Activated CD4-positive, alpha-beta T cell treated with anti-CD3 and anti-CD28 coated beads, Interleukin-2, amount 10 ng/mL, durations not matched to agents 7 days and 5 days (primary cell): ENCODE results near the gene POLQ. TPM values are rescaled to one million over a fixed set of nuclear protein-coding genes. Genes with fewer than 3 reads are reported as not detected.
A peak's percentile ranks its signal among the peaks of the same experiment; 100 is the strongest.
"Not testable (repeated sequence)": the region's sequence is repeated elsewhere in the genome, so short reads cannot be mapped to it uniquely, and the experiment has no call there.

Experiments used
- CTCF ChIA-PET: fragments of 350-600 bp; sonication (Branson Sonifier 250); formaldehyde crosslinking; loops from one replicate; lab custom pipeline; 2021; ENCODE audit warnings: antibody characterized with exemption; lab: Charles Lee
- POLR2A ChIA-PET: fragments of 350-600 bp; sonication (Branson Sonifier 250); formaldehyde crosslinking; loops from one replicate; lab custom pipeline; 2021; ENCODE audit warnings: antibody characterized with exemption; lab: Charles Lee
- DNase-seq: peaks from one replicate; pipeline ENCODE4 v3.0.0-alpha.2; 2020
- H3K27ac Mint-ChIP-seq: one replicate; pipeline ENCODE4 v1.8.0; 2021; ENCODE audit warnings: mild to moderate bottlenecking, moderate library complexity, mixed read lengths
- H3K27me3 Mint-ChIP-seq: one replicate; pipeline ENCODE4 v1.8.0; 2021; ENCODE audit warnings: mixed read lengths
- H3K36me3 Mint-ChIP-seq: one replicate; pipeline ENCODE4 v1.8.0; 2021; ENCODE audit warnings: low read depth, mixed read lengths
- H3K4me1 Mint-ChIP-seq: one replicate; pipeline ENCODE4 v1.8.0; 2021; ENCODE audit warnings: mixed read lengths
- H3K4me3 Mint-ChIP-seq: one replicate; pipeline ENCODE4 v1.8.0; 2021; ENCODE audit warnings: mild to moderate bottlenecking, moderate library complexity, mixed read lengths
- H3K9me3 Mint-ChIP-seq: one replicate; pipeline ENCODE4 v1.8.0; 2021; ENCODE audit warnings: mixed read lengths
- total RNA-seq, 2 experiments: library from RNA; stranded (reverse); gene quantifications; one replicate each; pipeline ENCODE4 v1.2.3, GENCODE V29; 2021

Gene POLQ
- total RNA-seq, 2 experiments from 2014 or later, result 29.0 to 32.1 TPM

DNA sequence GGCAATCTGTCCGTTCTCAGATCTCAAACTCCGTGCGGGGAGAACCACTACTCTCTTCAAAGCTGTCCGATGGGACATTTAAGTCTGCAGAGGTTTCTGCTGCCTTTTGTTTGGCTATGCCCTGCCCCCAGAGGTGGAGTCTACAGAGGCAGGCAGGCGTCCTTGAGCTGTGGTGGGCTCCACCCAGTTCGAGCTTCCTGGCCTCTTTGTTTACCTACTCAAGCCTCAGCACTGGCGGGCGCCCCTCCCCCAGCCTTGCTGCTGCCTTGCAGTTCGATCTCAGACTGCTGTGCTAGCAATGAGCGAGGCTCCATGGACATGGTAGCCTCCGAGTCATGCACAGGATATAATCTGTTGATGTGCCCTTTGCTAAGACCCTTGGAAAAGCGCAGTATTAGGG, 94.0 kb downstream of the POLQ start:
- H3K27me3 Mint-ChIP-seq, H3K4me3 Mint-ChIP-seq, H3K27ac Mint-ChIP-seq, POLR2A ChIA-PET, H3K9me3 Mint-ChIP-seq, DNase-seq, H3K4me1 Mint-ChIP-seq: not testable (repeated sequence)
- H3K36me3 Mint-ChIP-seq, result peaks cover 74% of the 10 kb centered on the region
- CTCF ChIA-PET, result interaction anchor here (0.9 kb wide), 2 partner anchors 11 to 34 kb away, joined by 3 to 4 read pairs; no protein-coding TSS in a partner anchor

GRCh38 chr3:121443456-121443855, 102.3 kb downstream of the POLQ start:
- Mint-ChIP-seq H3K27ac (no peak overlapping the region), H3K9me3 (no peaks in the 10 kb centered on the region), H3K27me3 (no peaks in the 10 kb centered on the region), H3K36me3 (peaks cover 59% of the 10 kb centered on the region), H3K4me1 (no peaks in the 10 kb centered on the region), H3K4me3 (no peak overlapping the region)
- DNase-seq, result no peak
- CTCF ChIA-PET, result interaction anchor here (0.6 to 1.1 kb wide), 2 partner anchors 11 to 1302 kb away, joined by 3 read pairs; no protein-coding TSS in a partner anchor
- POLR2A ChIA-PET, result no interaction called here

- H3K27ac Mint-ChIP-seq, result no peak overlapping the region
- H3K4me3 Mint-ChIP-seq, result no peak overlapping the region
- ChIA-PET CTCF (interaction anchor here (0.7 kb wide), 1 partner anchor 47 kb away, joined by 3 read pairs; no protein-coding TSS in a partner anchor), POLR2A (no interaction called here)
- no peaks in the 10 kb centered on the region for H3K27me3 Mint-ChIP-seq
- H3K9me3 Mint-ChIP-seq, result no peaks in the 10 kb centered on the region
- H3K4me1 Mint-ChIP-seq, result peaks cover 24% of the 10 kb centered on the region
- peaks cover 35% of the 10 kb centered on the region for H3K36me3 Mint-ChIP-seq
- no peak for DNase-seq
These were observed 109.1 kb downstream of the POLQ start for GRCh38 chr3:121436641-121437040.

GRCh38 chr3:121436074-121436473, 109.7 kb downstream of the POLQ start:
- peaks cover 38% of the 10 kb centered on the region for H3K36me3 Mint-ChIP-seq
- ChIA-PET CTCF (interaction anchor here (0.5 to 0.7 kb wide), 2 partner anchors 17 to 48 kb away, joined by 3 read pairs; no protein-coding TSS in a partner anchor), POLR2A (no interaction called here)
- H3K4me1 Mint-ChIP-seq, result peaks cover 24% of the 10 kb centered on the region
- H3K9me3 Mint-ChIP-seq, result no peaks in the 10 kb centered on the region
- DNase-seq, result no peak
- no peak overlapping the region for H3K27ac Mint-ChIP-seq
- H3K4me3 Mint-ChIP-seq, result no peak overlapping the region
- H3K27me3 Mint-ChIP-seq, result no peaks in the 10 kb centered on the region

GRCh38 chr3:121431726-121432517, 113.9 kb downstream of the POLQ start:
- peaks cover 25% of the 10 kb centered on the region for H3K4me1 Mint-ChIP-seq
- H3K4me3 Mint-ChIP-seq, result peak overlapping the region; percentile 15
- ChIA-PET POLR2A (no interaction called here), CTCF (no interaction called here)
- H3K9me3 Mint-ChIP-seq, result no peaks in the 10 kb centered on the region
- DNase-seq, result peak; percentile 81
- peaks cover 47% of the 10 kb centered on the region for H3K36me3 Mint-ChIP-seq
- H3K27me3 Mint-ChIP-seq, result no peaks in the 10 kb centered on the region
- peak overlapping the region; percentile 79 for H3K27ac Mint-ChIP-seq

DNA sequence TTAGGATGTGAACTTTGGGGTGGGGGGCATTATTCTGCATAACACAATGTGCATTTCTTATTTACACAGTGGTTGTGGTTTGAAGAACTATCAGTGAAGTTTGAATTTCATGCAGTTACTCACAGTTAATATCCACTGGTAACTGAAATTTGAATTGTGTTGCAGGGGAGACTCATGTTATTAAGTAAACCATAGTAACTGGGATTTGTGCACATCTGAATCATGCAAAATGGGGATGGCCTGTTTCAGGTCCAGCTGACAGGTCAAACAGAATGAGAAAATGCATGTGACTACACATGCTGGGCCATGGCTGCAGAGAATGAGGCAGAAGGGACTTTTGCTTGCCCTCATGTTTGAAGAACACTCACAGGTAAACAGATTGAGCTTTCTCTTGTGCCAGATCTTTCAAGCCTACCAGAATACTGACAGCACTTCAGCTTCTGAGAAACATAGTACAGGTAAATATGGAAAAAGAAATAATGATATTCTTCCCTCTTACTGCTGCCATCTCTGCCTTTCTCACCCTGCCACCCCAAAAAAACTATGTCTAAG, 115.0 kb downstream of the POLQ start:
- peaks cover 25% of the 10 kb centered on the region for H3K4me1 Mint-ChIP-seq
- H3K27me3 Mint-ChIP-seq, result no peaks in the 10 kb centered on the region
- no peaks in the 10 kb centered on the region for H3K9me3 Mint-ChIP-seq
- ChIA-PET POLR2A (no interaction called here), CTCF (interaction anchor here (1.3 kb wide), 1 partner anchor 9 kb away, joined by 4 read pairs; no protein-coding TSS in a partner anchor)
- H3K27ac Mint-ChIP-seq, result no peak overlapping the region
- no peak overlapping the region for H3K4me3 Mint-ChIP-seq
- DNase-seq, result no peak
- peaks cover 48% of the 10 kb centered on the region for H3K36me3 Mint-ChIP-seq

- H3K9me3 Mint-ChIP-seq, result no peaks in the 10 kb centered on the region
- H3K27ac Mint-ChIP-seq, result no peak overlapping the region
- no peaks in the 10 kb centered on the region for H3K27me3 Mint-ChIP-seq
- no peaks in the 10 kb centered on the region for H3K4me1 Mint-ChIP-seq
- H3K36me3 Mint-ChIP-seq, result peaks cover 39% of the 10 kb centered on the region
- no peak overlapping the region for H3K4me3 Mint-ChIP-seq
- ChIA-PET CTCF (no interaction called here), POLR2A (no interaction called here)
- DNase-seq, result no peak
These were observed 121.2 kb downstream of the POLQ start for GRCh38 chr3:121424549-121424948.

GRCh38 chr3:121418182-121418581, 127.6 kb downstream of the POLQ start:
- Mint-ChIP-seq H3K4me3 (no peak overlapping the region), H3K27ac (no peak overlapping the region), H3K36me3 (peaks cover 8% of the 10 kb centered on the region), H3K9me3 (no peaks in the 10 kb centered on the region), H3K4me1 (no peaks in the 10 kb centered on the region), H3K27me3 (no peaks in the 10 kb centered on the region)
- ChIA-PET POLR2A (no interaction called here), CTCF (interaction anchor here (0.5 to 0.8 kb wide), 2 partner anchors 34 to 856 kb away, joined by 3 to 4 read pairs; no protein-coding TSS in a partner anchor)
- no peak for DNase-seq

GRCh38 chr3:121414924-121415323, 130.9 kb downstream of the POLQ start:
- H3K27ac Mint-ChIP-seq, result no peak overlapping the region
- H3K4me1 Mint-ChIP-seq, result no peaks in the 10 kb centered on the region
- peaks cover 4% of the 10 kb centered on the region for H3K36me3 Mint-ChIP-seq
- DNase-seq, result no peak
- H3K4me3 Mint-ChIP-seq, result no peak overlapping the region
- H3K27me3 Mint-ChIP-seq, result no peaks in the 10 kb centered on the region
- H3K9me3 Mint-ChIP-seq, result no peaks in the 10 kb centered on the region
- ChIA-PET CTCF (no interaction called here), POLR2A (no interaction called here)

- DNase-seq, result no peak
- Mint-ChIP-seq H3K27ac (no peak overlapping the region), H3K9me3 (no peaks in the 10 kb centered on the region), H3K27me3 (peaks cover 5% of the 10 kb centered on the region), H3K36me3 (no peaks in the 10 kb centered on the region), H3K4me1 (no peaks in the 10 kb centered on the region), H3K4me3 (no peak overlapping the region)
- CTCF ChIA-PET, result no interaction called here
- POLR2A ChIA-PET, result no interaction called here
These were observed 134.3 kb downstream of the POLQ start for GRCh38 chr3:121411523-121411922.

DNA sequence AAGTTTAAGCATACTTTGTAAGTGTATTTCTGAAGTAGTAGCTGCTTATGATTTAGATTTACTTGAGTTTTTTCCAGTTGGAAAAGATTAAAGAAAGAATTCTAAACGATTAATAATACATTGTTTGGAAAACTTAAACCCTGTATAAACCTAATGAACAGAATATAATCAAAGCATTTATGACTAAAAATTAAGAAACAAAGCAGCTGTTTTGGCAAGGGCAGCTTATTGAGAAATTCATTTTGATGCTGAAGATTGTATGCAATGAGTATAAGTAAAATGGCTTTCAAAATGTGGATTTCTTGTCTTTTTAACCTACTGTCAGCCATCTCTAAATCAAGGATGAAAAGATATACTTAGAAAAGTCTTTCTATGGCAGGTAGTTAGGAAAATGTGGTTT, 140.2 kb downstream of the POLQ start:
- Mint-ChIP-seq H3K9me3 (no peaks in the 10 kb centered on the region), H3K27ac (no peak overlapping the region), H3K27me3 (peaks cover 9% of the 10 kb centered on the region), H3K36me3 (no peaks in the 10 kb centered on the region), H3K4me3 (no peak overlapping the region), H3K4me1 (no peaks in the 10 kb centered on the region)
- ChIA-PET CTCF (no interaction called here), POLR2A (no interaction called here)
- DNase-seq, result no peak

DNA sequence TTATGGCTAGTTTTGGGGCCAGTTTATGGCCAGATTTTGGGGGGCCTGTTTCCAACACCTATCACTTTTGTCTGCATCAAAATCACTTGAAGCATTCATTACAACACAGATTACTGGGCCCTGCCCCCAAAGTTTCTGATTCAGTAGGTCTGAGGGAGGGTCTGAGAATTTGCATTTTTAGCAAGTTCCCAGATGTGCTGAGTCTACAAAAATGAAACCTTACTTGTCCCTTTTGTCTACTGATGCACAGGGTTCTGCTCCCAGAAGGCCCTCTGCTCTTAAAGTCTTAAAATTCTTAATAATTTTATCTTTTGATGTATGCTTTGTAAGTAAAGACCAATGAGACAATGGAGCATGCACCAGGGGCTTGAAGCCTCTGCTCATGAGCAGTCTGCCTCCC, 146.0 kb downstream of the POLQ start:
- POLR2A ChIA-PET, result no interaction called here
- no peak overlapping the region for H3K27ac Mint-ChIP-seq
- DNase-seq, result no peak

GRCh38 chr3:121398051-121398450, 147.7 kb downstream of the POLQ start:
- H3K4me3 Mint-ChIP-seq, H3K4me1 Mint-ChIP-seq, POLR2A ChIA-PET, DNase-seq, H3K27ac Mint-ChIP-seq, H3K27me3 Mint-ChIP-seq, CTCF ChIA-PET, H3K36me3 Mint-ChIP-seq, H3K9me3 Mint-ChIP-seq: not testable (repeated sequence)

More for the DNA sequence above, 146.0 kb downstream of the POLQ start:
- H3K27me3 Mint-ChIP-seq, result peaks cover 5% of the 10 kb centered on the region
- CTCF ChIA-PET, result no interaction called here
- no peaks in the 10 kb centered on the region for H3K9me3 Mint-ChIP-seq
- no peaks in the 10 kb centered on the region for H3K36me3 Mint-ChIP-seq
- H3K4me3 Mint-ChIP-seq, result no peak overlapping the region
- no peaks in the 10 kb centered on the region for H3K4me1 Mint-ChIP-seq
